Activated gamma-delta T cell treated with Interleukin-2 at 50 U/mL for 16 hours (primary cell): Measurements from ENCODE around the gene SRSF2.
"Not testable (repeated sequence)": the region's sequence is repeated elsewhere in the genome, so short reads cannot be mapped to it uniquely, and the experiment has no call there.

Source experiments
- DNase-seq: peaks from one replicate; pipeline ENCODE4 v3.0.0-alpha.2; 2020

SRSF2 gene

DNA sequence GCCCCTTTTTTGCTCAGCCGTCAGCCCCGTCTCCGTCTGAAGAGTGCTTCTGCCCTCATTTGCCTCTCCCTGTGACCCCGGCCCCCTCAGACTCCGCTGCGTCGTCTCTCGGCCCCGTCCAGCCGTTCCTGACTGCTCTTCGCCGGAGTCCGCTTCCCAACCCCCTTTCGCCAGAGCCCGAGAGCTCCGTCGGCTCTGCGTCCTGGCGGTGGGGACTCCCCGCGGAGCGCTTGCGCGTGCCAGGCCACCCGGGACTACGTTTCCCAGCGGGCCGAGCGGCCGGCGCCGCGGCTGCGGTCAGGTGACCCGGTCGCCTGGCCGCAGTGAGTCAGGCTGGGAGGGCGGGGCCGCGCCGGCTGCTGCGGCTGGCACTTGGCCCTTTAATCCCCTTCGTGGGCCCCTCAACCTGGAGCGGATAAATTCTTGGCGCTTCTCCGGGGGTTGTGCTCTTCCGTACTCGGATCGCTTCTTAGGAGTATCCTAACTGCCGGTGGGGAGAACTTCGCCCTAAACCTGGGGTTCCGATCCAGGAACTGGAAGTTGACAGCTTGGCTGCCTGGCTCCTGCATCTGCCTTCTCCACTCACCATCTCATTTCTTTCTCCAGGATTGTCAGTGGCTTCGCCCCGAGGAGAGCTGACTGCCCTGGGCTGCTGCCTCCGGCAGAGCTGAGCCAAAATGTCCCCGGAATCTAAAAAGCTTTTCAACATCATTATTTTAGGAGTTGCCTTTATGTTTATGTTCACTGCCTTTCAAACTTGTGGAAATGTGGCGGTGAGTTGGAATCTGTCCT lies 741 bp upstream of the SRSF2 start, which contains the start of gene MFSD11:
MFSD11 (plus strand) TSS at position 444 of the 792 bp plus-strand sequence; CDS start at position 678, 234 bp downstream.
- DNase-seq = peak; percentile 88

DNA sequence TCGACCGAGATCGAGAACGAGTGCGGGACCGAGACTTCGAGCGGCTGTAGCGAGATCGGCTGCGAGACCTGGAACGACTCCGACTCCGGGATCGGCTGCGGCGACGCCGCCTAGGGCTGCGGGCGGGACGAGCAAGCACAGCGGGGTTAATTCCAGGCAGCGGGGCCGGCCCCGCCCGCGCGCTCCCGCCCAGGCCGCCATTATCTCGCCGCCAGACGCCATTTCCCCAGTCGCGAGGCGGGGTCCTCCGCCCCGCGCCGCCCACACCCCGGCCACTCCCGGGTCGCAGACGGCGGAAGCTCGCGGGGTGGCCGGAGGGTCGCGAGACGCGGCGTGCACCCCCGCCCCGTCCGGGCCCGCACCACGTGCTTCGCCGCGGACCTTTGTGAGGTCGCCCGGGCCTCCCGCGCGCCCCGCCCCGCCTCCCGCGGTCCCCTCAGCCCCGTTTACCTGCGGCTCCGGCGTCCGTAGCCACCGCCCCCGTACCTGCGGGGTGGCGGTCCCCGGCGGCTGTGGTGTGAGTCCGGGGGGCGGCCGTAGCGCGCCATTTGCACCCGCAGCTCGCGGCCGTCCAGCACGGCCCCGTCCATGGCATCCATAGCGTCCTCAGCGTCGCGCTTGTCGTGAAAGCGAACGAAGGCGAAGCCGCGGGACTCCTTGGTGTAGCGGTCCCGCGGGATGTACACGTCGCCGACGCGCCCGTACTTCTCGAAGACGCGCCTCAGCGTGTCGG lies 616 bp downstream of the SRSF2 start:
- DNase-seq = peak; percentile 59

DNA sequence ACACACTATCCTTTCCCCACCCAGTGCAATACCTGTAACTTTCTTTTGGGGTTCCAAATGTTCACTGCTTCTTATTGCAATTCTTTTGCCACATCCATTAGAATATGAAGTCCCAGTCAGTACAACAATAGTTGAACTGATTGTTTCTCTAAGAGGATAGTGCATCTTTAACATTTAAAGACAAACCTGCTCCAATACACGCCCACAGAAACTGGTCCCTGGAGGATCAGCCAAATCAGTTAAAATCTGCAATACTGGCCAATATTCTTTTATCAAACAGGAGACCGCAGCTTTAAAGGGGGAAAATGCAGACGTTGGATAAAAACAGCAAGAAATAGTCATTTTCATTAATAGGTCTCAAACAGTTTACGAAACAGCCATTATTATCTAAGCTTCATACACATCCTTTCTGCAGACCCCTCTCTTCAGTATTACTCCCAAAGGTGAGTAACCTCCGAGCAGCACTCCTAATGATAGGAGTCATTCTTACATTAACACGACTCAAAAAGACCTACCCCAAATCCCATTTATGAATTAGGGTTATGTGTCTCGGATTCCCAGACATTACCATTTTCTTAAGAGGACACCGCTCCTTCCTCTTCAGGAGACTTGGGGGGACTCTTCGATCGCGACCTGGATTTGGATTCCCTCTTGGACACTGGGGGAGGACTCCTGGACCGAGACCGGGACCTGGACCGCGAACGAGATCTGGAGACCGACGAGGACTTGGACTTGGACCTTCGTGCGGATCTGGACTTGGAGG lies 1.4 kb downstream of the SRSF2 start:
- DNase-seq = no peak

DNA sequence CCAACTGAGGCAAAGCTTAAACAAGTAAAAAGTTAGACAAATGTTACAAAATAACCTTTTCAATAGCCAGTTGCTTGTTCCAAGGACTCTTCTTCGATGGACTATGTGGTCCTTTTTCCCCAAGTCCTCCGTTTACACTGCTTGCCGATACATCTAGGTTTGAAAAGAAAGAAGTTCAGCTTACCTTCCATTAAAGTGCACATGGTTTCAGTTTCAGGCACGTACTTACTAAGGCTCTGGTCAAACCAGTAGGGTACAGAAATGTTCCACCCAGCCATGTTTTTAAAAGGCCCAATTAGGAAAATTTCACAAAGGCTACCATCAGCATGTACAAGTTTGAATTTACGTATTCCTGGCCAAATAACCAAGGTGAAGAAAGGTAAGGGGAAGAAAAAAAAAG lies 2.1 kb downstream of the SRSF2 start:
- DNase-seq = no peak

DNA sequence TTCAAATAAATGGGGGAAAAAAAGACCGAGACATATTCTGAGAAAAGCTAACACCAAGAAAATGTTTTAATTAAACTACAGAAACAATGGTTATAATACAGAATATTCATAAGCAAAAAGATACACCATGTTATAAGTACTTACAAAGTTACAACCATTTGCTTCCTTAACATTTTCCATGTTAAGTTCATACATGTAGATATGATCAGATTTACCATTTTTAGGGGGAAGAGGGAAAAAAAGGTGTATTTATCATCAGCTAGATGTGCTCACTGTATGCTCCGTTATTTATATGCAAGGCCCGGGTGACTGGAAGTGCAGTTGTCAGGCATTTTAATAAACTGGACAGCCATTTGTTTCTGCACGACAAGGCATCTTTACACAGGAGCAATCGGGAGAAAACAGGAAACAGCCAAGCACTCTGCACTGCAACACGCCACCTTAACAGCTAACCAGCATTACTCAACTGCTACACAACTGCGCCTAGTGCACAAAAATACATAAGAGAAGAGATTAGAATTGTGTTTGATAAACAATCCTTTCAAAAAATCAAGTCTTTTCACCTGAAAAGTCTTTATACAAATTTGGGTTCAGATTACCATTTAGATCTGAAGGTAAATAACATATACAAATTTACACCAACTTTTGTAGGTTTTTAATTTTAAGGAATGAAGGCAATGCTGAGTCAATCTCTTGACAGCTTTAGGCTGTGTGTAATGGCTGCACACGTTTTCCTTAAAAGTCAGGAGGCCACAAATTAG lies 2.9 kb downstream of the SRSF2 start:
- no peak for DNase-seq

DNA sequence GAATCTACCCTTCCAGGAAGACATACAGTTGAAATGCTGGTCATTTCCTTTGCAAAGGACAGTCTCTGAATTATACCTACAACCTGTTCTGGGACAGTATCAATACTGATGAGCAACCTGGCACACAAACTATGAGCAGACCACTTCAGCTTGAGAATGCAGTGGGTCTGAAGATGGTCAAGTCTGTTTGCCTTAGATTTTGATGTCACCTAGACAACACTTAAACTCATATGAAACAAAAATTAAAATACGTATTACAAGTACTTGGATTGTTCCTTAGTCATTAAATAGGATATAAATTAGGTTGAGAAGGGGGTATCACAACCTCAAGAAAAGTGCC lies 3.5 kb downstream of the SRSF2 start:
- DNase-seq = no peak

DNA sequence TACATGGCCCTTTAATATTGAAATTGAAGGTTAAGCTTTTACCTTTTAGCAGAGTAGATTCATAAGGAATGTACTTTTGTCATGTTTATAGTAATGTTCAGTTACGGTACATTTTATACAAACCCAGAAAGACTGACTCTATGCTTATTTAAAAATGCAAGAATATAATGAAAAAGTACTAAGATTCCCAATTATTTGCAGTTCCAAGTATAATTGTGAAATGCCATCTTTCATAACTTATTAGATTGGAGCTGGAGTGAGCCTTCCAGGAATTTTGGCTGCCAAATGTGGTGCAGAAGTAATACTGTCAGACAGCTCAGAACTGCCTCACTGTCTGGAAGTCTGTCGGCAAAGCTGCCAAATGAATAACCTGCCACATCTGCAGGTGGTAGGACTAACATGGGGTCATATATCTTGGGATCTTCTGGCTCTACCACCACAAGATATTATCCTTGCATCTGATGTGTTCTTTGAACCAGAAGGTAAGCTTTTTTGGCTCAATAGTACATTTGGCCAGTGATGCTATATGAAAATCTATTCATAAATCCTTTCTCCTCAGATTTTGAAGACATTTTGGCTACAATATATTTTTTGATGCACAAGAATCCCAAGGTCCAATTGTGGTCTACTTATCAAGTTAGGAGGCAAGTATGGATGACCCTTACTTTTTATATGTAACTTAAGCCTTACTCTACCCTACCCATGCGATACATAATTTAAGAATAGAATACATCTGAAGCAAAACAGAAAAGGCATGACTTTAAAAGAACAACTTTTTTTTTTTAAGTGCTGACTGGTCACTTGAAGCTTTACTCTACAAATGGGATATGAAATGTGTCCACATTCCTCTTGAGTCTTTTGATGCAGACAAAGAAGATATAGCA lies 4.2 kb downstream of the SRSF2 start:
- no peak for DNase-seq

DNA sequence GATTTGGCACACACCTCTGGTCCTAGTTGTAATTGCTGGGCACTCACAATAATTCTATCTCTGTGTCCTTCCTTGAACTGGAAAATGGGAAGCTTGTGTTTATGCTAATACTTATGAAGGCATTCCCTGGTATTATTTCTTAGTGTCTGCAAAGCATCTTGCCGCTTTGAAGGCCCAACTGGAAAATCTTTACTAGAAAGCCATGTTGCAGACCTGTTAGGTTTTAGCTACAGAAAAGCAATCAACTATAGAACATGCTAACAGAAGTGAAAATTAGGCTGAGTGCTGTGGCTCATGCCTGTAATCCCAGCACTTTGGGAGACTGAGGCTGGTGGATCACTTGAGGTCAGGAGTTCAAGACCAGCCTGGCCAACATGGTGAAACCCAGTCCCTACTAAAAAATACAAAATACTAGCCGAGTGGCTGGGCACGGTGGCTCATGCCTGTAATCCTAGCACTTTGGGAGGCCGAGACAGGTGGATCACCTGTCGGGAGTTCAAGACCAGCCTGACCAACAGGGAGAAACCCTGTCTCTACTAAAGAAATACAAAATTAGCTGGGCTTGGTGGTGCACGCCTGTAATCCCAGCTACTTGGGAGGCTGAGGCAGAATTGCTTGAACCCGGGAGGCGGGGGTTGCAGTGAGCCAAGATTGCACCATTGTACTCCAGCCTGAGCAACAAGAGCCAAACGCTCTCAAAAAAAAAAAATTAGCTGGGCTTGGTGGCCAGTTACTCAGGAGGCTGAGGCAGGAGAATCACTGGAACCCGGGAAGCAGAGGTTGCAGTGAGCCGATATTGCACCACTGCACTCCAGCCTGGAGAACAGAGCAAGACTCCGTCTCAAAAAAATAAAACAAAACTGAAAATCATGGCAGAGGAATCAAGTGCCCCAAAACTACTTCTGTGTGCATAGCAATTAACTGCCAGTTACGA lies 5.1 kb downstream of the SRSF2 start:
- DNase-seq = not testable (repeated sequence)

DNA sequence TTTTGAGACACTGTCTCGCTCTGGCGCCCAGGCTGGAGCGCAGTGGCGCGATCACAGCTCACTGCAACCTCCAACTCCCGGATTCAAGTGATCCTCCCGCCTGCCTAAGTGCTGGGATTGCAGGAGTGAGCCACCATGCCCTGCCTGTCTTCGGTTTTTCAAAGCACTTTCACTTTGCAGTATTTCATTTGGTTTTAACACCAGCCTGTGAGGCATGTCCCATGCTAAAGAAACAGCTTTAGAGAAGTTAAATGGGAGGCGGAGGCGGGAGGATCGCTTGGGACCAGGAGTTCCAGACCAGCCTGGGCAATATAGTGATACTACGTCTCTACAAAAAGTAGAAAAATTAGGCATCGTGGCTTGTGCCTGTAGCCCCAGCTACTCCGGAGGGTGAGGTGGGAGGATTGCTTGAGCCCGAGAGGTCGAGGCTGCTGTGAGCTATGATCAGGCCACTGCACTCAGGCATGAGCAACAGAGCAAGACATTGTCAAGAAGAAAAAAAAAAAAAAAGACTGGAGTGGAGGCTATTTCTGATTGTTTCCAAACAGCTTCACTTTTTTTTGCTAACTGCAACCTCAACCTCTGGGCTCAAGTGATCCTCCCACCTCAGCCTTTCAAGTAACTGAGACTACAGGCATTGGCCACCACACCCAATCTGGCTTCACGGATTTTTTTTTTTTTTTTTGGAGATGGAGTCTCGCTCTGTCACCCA lies 9.2 kb downstream of the SRSF2 start:
- no peak for DNase-seq

DNA sequence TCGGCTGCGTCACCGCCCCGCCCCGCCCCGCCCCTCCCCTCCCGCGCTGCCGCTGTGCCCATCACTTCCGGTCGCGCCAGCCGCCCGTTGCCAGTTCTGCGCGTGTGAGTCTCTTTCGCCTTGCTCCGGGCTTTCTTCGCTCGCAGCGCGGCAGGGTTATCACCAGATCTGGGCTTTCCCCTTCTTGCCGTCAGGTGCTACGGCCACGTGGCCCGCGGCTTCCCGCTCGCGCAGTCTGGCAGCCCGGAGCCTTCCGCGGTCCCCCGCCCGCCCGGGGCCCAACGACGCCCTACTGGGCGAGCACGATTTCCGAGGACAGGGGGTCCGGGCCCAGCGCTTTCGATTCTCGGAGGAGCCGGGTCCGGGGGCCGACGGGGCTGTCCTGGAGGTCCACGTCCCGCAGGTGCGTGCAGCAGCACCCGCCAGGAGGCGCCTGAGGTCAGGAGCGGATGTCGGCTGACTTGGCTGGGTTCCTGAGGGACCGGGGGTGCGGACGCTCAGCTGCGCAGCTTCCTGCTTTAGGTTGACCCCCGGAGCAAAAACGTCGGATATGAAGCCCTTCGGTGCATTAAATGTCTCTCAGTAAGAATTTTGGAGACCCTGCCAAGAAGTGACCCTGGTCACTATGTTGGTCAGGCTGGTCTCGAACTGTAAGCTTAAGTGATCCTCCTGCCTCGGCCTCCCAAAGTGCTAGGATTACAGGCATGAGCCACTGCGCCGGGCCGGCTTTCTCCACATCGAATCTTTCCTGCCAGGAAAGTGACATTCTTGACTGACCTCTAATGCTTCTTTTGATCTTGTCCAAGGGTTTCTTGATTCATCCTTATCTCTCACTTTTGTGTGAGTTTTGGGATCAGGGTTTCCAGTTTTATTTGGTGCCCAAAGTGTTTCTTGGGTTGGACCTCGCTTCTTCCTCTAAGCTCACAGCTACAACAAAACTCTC lies 10.1 kb downstream of the SRSF2 start, which contains the start of gene METTL23:
METTL23 (plus strand) TSS at position 64 of the 943 bp plus-strand sequence. CDS start 2,872 bp downstream, outside the sequence.
- DNase-seq = peak; percentile 80

DNA sequence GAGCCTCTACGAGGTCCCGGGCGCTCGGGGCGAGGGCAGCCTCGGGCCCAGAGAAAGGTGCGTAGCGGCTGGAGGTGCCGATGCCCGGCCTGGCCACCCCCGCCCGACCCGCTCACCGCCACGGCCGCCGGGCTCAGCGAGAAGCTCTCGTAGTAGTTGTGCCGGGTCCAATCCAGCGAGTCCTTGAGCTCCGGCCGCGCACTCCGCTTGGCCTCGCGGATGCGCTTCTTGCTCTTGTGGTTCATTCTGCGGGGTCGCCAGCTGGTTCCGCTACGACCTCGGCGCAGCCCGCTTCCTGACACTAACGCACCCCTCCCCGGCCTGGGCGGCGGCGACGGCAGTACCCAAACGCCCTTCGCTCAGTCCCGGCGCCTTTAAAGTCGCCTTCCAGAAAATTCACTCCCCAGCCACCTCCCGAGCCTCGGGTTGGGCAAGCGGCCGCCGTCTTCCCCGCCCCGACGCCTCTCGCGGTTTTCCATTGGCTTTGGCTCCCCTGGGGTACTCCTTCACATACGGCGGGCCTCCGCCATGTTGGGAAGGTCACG lies 10.8 kb downstream of the SRSF2 start, which contains the start of gene JMJD6:
JMJD6 (minus strand) TSS at position 376 of the 545 bp plus-strand sequence; CDS start at position 245, 131 bp downstream.
- peak; percentile 92 for DNase-seq

DNA sequence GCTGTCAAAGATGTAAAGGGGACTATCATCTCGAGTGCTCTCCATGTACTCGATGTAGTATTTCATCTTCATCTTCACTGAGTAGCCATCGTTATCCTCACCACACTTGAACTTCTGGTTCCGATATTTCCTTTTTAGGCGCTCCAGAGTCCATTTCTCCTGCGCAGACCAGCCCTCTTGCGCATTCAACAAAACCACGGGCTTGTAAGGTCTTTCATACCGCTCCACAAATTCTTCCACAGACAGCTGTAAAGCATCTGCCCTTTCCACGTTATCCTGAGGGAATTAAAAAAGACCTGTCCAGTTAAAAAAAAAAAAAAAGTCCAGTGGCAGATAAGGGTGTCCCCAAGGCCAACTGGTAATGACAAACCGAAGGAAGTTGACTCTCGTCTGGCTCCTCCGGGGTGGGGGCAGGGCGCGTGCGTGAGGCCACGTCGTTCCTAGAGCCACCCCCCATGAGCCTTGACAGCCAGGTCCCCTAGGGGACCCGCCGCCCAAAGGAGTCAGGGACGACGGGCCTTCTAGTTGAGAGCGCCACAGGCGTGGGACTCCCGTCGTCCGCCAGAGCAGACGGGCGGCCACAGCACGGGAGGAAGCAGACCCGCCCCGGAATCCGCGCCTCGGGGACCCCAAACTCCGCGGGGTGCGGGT lies 11.4 kb downstream of the SRSF2 start:
- peak; percentile 66 for DNase-seq

DNA sequence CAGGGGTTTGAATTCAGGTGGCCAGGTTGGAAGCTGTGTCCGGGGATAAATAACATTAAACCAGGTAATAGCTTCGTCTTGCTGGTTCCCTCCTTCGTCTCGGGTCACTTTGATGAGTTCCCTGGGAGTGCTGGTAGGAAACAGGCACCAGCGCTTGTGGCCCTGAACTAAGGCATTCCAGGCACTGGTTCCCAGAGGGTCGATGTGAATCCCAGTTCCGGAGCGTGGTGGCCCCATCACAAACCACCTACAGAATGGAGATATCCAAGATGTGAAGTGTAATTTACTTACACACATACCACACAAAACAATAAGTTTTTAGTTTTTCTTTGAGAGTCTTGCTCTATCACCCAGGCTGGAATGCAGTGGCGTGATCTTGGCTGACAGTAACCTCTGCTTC lies 13.3 kb downstream of the SRSF2 start:
- DNase-seq = no peak

DNA sequence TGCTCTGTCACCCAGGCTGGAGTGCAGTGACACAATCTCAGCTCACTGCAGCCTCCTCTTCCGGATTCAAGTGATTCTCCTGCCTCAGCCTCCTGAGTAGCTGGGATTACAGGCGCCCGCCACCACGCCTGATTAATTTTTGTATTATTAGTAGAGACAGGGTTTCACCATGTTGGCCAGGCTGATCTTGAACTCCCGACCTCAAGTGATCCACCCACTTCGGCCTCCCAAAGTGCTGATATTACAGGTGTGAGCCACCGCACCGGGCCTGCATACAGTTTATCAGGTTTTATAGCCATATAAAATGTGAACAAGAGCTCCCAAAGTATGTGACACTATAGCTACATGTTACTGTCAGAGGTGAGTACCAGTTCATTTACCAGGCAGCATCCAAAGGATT lies 14.2 kb downstream of the SRSF2 start:
- DNase-seq = not testable (repeated sequence)

DNA sequence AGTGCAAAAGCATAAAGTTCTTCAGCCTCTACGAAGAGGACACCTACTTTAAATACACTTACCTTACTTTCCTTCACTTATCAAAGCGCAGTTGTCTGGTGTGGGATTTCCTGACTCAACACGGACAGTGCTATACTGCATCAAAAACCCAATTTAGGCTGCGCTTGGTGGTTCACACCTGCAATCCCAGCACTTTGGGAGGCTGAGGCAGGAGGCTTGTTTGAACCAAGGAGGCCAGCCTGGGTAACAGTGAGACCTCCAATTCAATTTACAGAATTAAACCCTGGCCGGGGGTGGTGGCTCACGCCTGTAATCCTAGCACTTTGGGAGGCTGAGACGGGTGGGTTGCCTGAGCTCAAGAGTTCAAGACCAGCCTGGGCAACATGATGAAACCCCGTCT lies 14.9 kb downstream of the SRSF2 start:
- DNase-seq = no peak

DNA sequence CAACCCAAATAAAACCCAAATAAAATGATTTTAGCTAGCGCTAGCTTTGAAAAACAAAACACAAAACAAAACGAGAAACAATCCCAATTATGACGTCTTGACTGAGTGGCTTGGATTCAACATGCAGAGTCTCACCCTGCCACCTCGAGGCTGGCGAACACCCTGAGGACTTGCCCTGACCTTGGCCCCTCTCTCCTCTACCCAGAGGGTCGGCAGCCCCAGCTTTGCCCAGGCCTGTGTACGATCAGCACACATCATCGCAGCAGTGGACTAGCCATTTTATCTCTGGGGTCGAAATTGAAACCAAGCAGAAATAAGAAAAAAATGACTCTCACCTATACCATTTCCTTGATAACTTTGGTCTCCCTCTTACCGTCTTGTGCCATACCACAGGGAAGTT lies 15.7 kb downstream of the SRSF2 start:
- DNase-seq = no peak

DNA sequence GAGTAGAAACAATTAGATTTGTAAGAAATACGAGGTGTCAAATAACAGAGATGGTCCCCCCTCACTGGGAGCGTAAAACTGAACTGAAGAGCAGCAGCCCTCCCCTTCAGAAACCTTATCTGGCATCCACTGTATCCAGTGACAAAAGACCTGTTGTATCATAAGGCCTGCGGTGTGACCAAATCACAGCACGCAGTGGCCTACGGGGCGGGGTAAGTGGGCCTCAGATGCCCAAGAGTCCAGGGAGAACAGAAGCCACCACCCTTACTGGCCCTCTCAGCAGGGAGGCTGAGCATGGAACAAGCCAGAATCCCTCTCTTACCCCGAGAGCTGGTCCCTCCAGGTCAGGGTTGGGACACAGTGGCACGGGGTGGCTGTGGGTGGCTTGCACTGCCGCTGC lies 16.2 kb downstream of the SRSF2 start:
- no peak for DNase-seq

DNA sequence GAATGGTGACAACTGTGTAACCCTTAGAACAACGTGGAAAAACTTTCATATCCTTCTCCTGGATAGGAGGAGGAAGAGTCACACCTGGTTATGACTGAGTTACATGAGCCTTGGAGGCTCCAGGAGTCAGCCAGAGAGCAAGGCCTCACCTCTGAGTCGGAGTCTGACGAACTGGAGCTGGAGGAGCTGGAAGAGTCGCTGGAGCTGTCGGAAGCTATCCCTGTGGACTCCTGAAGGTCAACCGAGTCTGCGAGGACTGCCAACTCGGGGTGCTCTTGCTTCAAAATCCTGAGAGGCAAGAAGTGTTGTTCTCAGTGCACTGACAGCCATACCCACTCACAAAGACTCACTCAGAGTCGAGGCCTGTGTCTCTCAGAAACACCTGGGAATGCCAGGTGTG lies 16.9 kb downstream of the SRSF2 start:
- DNase-seq = no peak
